Kidney (tissue), 14 donors: ENCODE results near the gene CTTNBP2. TPM values are rescaled to one million over a fixed set of nuclear protein-coding genes. Genes with fewer than 3 reads are reported as not detected.

Experiments
- DNase-seq, 5 donors: peaks; one replicate each; pipeline ENCODE4 v3.0.0-alpha.2; 2013 to 2020
- FAIRE-seq: peaks from 2 replicates; lab custom pipeline; 2012; peaks lifted over from hg19 to GRCh38; lab: Jason Lieb, UNC
- H3K27ac ChIP-seq, 2 donors: one replicate each; pipeline ENCODE4 v1.7.0; 2013; ENCODE audit warnings: low read depth in 2 of 2, low read length in 2 of 2, inconsistent platforms in 1 of 2
- H3K27me3 ChIP-seq: one replicate; pipeline ENCODE4 v1.7.1; 2013; ENCODE audit warnings: low read length, inconsistent platforms; ENCODE audit not compliant: control insufficient read depth, insufficient read depth
- H3K36me3 ChIP-seq, 3 donors: one replicate each; pipeline versions ENCODE4 v1.7.0 to v1.7.1; 2013; ENCODE audit warnings: low read length in 3 of 3, control low read depth in 1 of 3, inconsistent platforms in 1 of 3; ENCODE audit not compliant: insufficient read depth in 3 of 3, control insufficient read depth in 2 of 3
- H3K4me1 ChIP-seq, 3 donors: one replicate each; pipeline versions ENCODE4 v1.7.0 to v1.7.1; 2013; ENCODE audit warnings: low read length in 3 of 3, inconsistent platforms in 1 of 3, low read depth in 1 of 3; ENCODE audit not compliant: control insufficient read depth in 2 of 3, insufficient read depth in 2 of 3
- H3K4me3 ChIP-seq, 3 donors: one replicate each; pipeline versions ENCODE4 v1.7.0 to v1.8.1; 2013; ENCODE audit warnings: low read length in 3 of 3, control low read depth in 1 of 3, inconsistent platforms in 1 of 3
- H3K9ac ChIP-seq, 3 donors: one replicate each; pipeline versions ENCODE4 v1.7.0 to v1.7.1; 2013; ENCODE audit warnings: low read length in 3 of 3, control low read depth in 1 of 3, inconsistent platforms in 1 of 3
- H3K9me3 ChIP-seq, 3 donors: one replicate each; pipeline versions ENCODE4 v1.7.0 to v1.7.1; 2013; ENCODE audit warnings: low read length in 3 of 3, control low read depth in 1 of 3, inconsistent platforms in 1 of 3; ENCODE audit not compliant: control insufficient read depth in 2 of 3, insufficient read depth in 1 of 3
- intact Hi-C: fragments of 100-400 bp; cut with DNase I; formaldehyde crosslinking; loops from one replicate; pipeline ENCODE4 v1.11.1; 2022
- polyA plus RNA-seq: library from polyadenylated mRNA; stranded (reverse); fragments of 350-450 nt; fragmentation: Illumina TruSeq; extraction: RNeasy Lipid Tissue Mini Kit (QIAGEN cat#74804); gene quantifications from one replicate; pipeline ENCODE4 v1.2.3, GENCODE V29; 2014; ENCODE audit warnings: low read depth, low replicate concordance; ENCODE audit not compliant: insufficient read depth
- total RNA-seq: library from RNA; stranded (reverse); fragmentation: NEBNext Ultra II Directional; extraction: Animal tissue kit (Norgen Biotek cat#: 25700); gene quantifications from one replicate; pipeline ENCODE4 v1.2.1, GENCODE V29; 2021
- TF ChIP-seq, protein P1 (sequence below): IDR thresholded peaks from 3 replicates; pipeline ENCODE4 v1.5.1; 2012; ENCODE audit warnings: mild to moderate bottlenecking, moderate library complexity, borderline replicate concordance; ENCODE audit not compliant: insufficient read depth; ENCODE audit errors: extremely low read depth
- donor health status: control.
- donor health status: control.
- donor health status: control.
- donor health status: control.
- donor health status: control.
- donor health status: DM: yes; HTN: yes; CAD: no.
- donor health status: Normal renal cell carcinoma (clear cell type).

CTTNBP2 gene
- total and polyA plus RNA-seq, 2 donors from 2014 or later, result 3.8 to 41.1 TPM

DNA sequence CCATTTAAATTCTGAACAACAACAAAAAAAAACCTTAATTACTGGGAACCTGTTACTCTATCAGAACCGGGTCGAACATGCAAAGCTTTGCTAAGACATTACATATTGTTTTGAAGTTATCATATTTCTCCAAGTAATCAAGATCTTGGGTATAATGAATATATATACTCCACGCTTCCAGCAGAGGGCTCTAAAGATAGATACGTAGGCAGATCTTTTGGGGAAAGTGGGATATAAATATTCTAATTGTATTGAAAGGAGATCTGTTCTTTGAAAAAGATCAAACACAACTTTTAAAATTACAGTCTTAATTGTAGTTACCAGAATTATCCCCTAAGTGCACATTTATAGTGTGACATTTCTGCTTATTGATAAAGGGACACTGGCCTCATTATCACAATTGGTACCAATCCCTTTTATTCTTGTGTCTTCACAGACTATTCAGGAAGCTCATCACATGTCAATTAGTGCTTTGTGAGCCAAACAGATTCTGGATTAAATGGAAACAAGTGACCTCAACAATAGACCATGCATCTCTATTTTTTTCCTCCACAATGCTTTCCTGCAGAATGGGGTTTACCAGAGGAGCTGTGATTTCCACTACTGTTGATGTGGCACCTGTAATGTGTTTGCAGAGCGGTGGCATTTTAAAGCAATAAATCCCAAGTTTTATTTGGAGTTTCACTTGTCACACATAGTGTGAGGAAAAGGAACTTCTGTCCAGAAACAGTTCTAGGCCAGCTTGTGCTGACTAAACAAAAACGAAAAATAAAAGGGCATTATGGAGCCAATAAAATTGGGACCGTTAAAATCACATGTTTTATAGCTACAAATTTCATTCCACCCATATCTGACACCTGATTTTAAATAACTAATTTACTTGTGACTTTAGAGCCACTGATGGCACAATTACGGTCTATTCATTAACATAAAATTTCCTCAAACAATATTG, 122.4 kb downstream of the CTTNBP2 start:
- DNase-seq, result peak in 2 of 5 donors; percentile 24 to 51
- H3K9me3 ChIP-seq, result no peaks in the 10 kb centered on the region
- H3K4me1 ChIP-seq, result no peaks in the 10 kb centered on the region
- no peak overlapping the region for H3K27ac ChIP-seq
- H3K36me3 ChIP-seq, result no peaks in the 10 kb centered on the region
- TF ChIP-seq, protein P1, sequence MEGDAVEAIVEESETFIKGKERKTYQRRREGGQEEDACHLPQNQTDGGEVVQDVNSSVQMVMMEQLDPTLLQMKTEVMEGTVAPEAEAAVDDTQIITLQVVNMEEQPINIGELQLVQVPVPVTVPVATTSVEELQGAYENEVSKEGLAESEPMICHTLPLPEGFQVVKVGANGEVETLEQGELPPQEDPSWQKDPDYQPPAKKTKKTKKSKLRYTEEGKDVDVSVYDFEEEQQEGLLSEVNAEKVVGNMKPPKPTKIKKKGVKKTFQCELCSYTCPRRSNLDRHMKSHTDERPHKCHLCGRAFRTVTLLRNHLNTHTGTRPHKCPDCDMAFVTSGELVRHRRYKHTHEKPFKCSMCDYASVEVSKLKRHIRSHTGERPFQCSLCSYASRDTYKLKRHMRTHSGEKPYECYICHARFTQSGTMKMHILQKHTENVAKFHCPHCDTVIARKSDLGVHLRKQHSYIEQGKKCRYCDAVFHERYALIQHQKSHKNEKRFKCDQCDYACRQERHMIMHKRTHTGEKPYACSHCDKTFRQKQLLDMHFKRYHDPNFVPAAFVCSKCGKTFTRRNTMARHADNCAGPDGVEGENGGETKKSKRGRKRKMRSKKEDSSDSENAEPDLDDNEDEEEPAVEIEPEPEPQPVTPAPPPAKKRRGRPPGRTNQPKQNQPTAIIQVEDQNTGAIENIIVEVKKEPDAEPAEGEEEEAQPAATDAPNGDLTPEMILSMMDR, result peak; percentile 60
- no peak overlapping the region for H3K4me3 ChIP-seq
- no peak overlapping the region for H3K9ac ChIP-seq
- intact Hi-C loops, result no loop called here
- FAIRE-seq, result peak; percentile 56
- no peaks in the 10 kb centered on the region for H3K27me3 ChIP-seq

DNA sequence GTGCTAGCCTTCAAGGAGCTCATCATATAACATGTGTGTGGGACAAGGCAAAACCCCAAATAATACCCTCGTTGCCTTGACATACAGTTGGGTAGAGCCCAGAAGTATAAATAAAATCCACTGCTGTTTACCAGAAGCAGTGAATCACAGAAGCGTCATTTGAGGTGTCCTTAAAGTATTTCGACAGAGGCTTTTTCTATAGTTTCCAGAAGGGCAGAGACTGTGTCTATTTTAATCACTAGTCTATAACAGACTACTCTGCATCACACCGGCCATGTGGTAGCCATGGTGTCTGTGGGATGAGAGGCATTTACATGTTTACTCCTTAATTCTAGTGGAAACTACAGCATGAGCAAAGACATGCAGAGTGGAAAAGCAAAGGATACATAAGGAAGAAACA, 131.3 kb downstream of the CTTNBP2 start:
- Histone ChIP-seq H3K4me3 (no peak overlapping the region), H3K36me3 (no peaks in the 10 kb centered on the region), H3K9ac (no peak overlapping the region), H3K27me3 (no peaks in the 10 kb centered on the region), H3K27ac (no peak overlapping the region), H3K4me1 (peaks cover 0 to 8% (median 0%) of the 10 kb centered on the region in 3 donors), H3K9me3 (no peaks in the 10 kb centered on the region)
- intact Hi-C loops, result loop anchor here (10.0 kb wide), 1 partner anchor 353 kb away; no protein-coding TSS in a partner anchor
- no peak for DNase-seq
- TF ChIP-seq, protein P1, result no peak
- FAIRE-seq, result no peak

DNA sequence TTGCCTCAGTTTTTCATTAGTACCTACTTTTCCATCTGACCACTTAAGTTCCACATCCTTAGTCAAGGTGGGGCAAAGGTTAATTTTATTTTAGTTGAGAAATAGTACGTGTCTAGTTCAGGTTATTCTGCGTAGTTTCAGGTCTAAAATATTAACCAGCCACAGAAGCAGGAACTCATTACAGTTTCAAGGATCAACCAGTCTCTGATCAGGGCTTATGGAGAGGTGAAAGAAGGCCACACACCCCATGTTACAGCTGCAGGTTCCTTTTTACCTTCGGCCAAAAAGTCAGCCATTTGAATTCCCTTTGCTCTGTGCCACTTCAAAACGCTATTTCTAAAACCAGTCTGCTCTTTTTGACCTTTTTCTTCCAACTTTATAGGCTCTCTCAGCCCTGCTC, 134.2 kb downstream of the CTTNBP2 start:
- Histone ChIP-seq H3K9me3 (no peaks in the 10 kb centered on the region), H3K4me1 (peaks cover 0 to 8% (median 0%) of the 10 kb centered on the region in 3 donors), H3K27ac (no peak overlapping the region), H3K27me3 (no peaks in the 10 kb centered on the region), H3K36me3 (peaks cover 2 to 4% (median 3%) of the 10 kb centered on the region in 3 donors), H3K4me3 (no peak overlapping the region), H3K9ac (no peak overlapping the region)
- intact Hi-C loops, result no loop called here
- FAIRE-seq (no peak), DNase-seq (no peak)
- TF ChIP-seq, protein P1, result no peak
